ENCODE data around the gene TEDC1. TPM values are rescaled to one million over a fixed set of nuclear protein-coding genes. Genes with fewer than 3 reads are reported as not detected.

TEDC1 gene
- total RNA-seq, 1 experiment from 2014 or later, result 26.2 TPM

DNA sequence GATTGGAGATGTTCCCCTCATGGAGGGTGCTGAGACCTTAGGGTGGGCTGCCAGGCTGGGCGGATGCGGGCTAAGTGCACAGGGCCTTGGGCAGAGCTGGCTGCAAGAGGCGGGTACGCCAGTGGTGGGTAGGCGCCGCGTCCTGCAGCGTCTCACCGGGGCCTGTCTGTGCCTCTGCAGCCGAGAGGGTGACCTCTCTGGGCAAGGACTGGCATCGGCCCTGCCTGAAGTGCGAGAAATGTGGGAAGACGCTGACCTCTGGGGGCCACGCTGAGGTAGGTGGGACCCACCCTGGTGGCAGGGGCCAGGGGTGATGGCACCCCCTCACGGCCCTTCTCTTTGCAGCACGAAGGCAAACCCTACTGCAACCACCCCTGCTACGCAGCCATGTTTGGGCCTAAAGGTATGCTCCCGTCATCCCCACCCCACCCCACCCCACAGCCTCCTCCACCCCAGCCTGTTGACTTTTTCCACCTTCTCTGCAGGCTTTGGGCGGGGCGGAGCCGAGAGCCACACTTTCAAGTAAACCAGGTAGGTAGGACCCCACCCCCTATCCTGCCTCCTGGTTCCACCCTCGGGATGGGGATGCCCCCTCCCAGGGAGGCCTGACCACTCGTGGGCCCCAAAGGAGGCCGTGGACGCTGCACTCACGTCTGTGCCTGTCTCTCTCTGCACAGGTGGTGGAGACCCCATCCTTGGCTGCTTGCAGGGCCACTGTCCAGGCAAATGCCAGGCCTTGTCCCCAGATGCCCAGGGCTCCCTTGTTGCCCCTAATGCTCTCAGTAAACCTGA, 2.9 kb upstream of the TEDC1 start:
- Histone ChIP-seq H3K4me1 (ENCODE audit: insufficient read depth, low read length) (no peaks in the 10 kb centered on the region), H3K27ac (ENCODE audit: insufficient read length, low read depth, low read length) (no peak overlapping the region), H2BK15ac (ENCODE audit: low read depth, low read length) (no peak overlapping the region), H3K9me3 (ENCODE audit: control insufficient read depth, low read depth, low read length) (no peaks in the 10 kb centered on the region), H4K91ac (ENCODE audit: insufficient read length, low read depth, low read length) (no peak overlapping the region), H2AFZ (ENCODE audit: low read length) (no peak overlapping the region), H4K8ac (replicated peaks; ENCODE audit: insufficient read length, low read depth, low read length) (no peak overlapping the region), H3K23ac (ENCODE audit: insufficient read length, low read depth, low read length) (no peak overlapping the region), H2BK12ac (ENCODE audit: insufficient read length, low read depth, low read length) (no peak overlapping the region), H3K4me2 (ENCODE audit: insufficient read depth, insufficient read length, low read length) (no peak overlapping the region), H2BK20ac (ENCODE audit: low read depth, low read length, poor library complexity, severe bottlenecking) (no peak overlapping the region), H2BK120ac (ENCODE audit: low read depth, low read length, poor library complexity, severe bottlenecking) (no peak overlapping the region), H3K27me3 (ENCODE audit: insufficient read depth, low read length) (peaks cover 26% of the 10 kb centered on the region; the same call in 1 of the 2 replicates), H2BK5ac (ENCODE audit: insufficient read length, low read length) (no peak overlapping the region), H3K14ac (ENCODE audit: insufficient read depth, low read length) (no peak overlapping the region), H3K23me2 (ENCODE audit: insufficient read length, low read depth, low read length, poor library complexity, severe bottlenecking) (peaks cover 6% of the 10 kb centered on the region), H3K4ac (ENCODE audit: low read depth, low read length) (no peak overlapping the region), H3K9ac (ENCODE audit: extremely low read depth, insufficient read length, low read length) (no peak overlapping the region), H3K79me1 (ENCODE audit: insufficient read depth, low read depth, low read length, poor library complexity, severe bottlenecking) (no peaks in the 10 kb centered on the region), H2AK5ac (ENCODE audit: insufficient read length, low read length) (no peak overlapping the region), H3K79me2 (ENCODE audit: insufficient read depth, low read length) (no peaks in the 10 kb centered on the region), H3T11ph (ENCODE audit: low read length) (no peak overlapping the region), H3K56ac (ENCODE audit: insufficient read length, low read depth, low read length) (no peak overlapping the region), H4K20me1 (ENCODE audit: control insufficient read depth, insufficient read depth, insufficient read length) (no peaks in the 10 kb centered on the region), H4K5ac (ENCODE audit: insufficient read length, low read depth, low read length) (no peak overlapping the region), H3K18ac (ENCODE audit: insufficient read length, low read depth, low read length) (no peak overlapping the region)
- TF ChIP-seq, protein P1, sequence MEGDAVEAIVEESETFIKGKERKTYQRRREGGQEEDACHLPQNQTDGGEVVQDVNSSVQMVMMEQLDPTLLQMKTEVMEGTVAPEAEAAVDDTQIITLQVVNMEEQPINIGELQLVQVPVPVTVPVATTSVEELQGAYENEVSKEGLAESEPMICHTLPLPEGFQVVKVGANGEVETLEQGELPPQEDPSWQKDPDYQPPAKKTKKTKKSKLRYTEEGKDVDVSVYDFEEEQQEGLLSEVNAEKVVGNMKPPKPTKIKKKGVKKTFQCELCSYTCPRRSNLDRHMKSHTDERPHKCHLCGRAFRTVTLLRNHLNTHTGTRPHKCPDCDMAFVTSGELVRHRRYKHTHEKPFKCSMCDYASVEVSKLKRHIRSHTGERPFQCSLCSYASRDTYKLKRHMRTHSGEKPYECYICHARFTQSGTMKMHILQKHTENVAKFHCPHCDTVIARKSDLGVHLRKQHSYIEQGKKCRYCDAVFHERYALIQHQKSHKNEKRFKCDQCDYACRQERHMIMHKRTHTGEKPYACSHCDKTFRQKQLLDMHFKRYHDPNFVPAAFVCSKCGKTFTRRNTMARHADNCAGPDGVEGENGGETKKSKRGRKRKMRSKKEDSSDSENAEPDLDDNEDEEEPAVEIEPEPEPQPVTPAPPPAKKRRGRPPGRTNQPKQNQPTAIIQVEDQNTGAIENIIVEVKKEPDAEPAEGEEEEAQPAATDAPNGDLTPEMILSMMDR (conservative IDR thresholded peaks at IDR 0.05), result no peak
- H3K9me3 Mint-ChIP-seq, result peaks cover 0 to 4% of the 10 kb centered on the region in 2 experiments; a peak in 1 of 5 replicates
- H3K4me3 Mint-ChIP-seq, result peak overlapping the region; percentile 12 to 56; a peak in 3 of 5 replicates
- no CpG with 5 or more reads among the region's 26 CpGs for WGBS (ENCODE audit: extremely low coverage, insufficient read length, low lambda C conversion rate)
- H3K27ac Mint-ChIP-seq, result no peak overlapping the region
- H3K36me3 Mint-ChIP-seq (ENCODE audit: insufficient read depth in 1 of 3, low read depth in 3 of 3), result peaks cover 0 to under 1% (median 0%) of the 10 kb centered on the region in 3 experiments; a peak in 2 of 7 replicates
- peaks cover 4 to 14% of the 10 kb centered on the region in 2 experiments for H3K4me1 Mint-ChIP-seq
- no peak for DNase-seq
- H3K27me3 Mint-ChIP-seq (ENCODE audit: low read depth), result peaks cover 57% of the 10 kb centered on the region

Data from H9 (cell line).